GM18909 (cell line): ENCODE data around the gene IQCM.
A peak's percentile ranks its signal among the peaks of the same experiment; 100 is the strongest.

Experiments
- ATAC-seq: cut with Tn5 transposase; IDR thresholded peaks from one replicate; pipeline ENCODE4 v1.9.1; 2021; ENCODE audit warnings: mild to moderate bottlenecking; ENCODE audit not compliant: unreplicated experiment, poor library complexity

Gene IQCM

DNA sequence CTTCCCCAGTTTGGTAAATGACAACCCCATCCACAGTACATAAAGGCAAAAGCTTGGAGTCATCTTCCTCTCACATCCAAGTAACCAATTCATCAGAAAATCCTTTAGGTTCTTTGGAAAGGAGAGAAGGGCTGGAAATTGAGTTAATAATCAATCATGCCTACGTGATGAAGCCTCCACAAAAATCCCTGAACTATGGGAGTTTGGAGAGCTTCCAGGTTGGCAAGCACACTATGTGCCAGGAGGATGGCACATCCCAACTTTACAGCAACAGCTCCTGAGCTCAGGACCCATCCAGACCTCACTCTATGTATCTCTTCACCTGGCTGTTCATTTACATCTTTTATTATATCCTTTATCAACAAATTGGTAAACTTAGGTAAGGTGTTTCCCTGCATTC is 98.9 kb downstream of the IQCM start:
- ATAC-seq = no peak

GRCh38 chr4:149715822-149716585 is 99.6 kb downstream of the IQCM start:
- ATAC-seq = no peak

GRCh38 chr4:149713031-149713430 is 102.6 kb downstream of the IQCM start:
- no peak for ATAC-seq

DNA sequence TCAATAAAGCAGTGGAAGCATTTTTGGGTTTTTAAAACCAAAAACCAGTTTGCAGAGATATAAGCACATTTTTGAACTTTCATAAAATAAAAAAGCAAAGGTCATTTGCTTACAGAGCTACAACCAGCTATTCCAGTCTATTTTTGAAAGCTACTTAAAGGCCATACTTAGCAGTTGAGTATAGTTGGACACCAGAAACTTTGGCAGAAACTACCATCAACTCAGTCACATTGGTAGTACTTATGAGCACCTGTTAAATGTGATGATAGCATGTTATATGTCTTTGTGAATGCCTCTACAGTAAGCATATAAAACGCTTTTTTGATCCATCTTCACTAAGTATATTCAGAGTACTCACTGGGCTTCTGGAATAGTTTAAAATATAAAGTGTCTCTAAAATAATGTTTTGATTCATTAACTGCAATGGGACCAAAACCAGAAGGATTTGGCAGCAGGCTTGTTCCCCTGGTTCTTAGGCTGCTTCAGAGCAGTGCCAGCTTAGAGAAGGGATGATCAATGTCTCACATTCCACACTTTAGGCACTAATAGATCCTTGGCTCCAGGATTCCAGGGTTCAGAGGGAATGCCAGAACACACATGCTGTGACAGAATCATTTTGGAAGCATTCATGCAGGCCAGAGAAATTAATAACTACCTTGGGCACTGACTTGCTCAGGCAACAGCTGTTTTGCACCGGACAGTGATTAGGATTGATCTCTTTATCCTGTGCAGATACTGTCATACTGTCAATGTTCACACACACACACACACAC is 103.9 kb downstream of the IQCM start:
- no peak for ATAC-seq

GRCh38 chr4:149709640-149710039 is 106.0 kb downstream of the IQCM start:
- ATAC-seq = no peak

GRCh38 chr4:149708513-149709130 is 107.0 kb downstream of the IQCM start:
- no peak for ATAC-seq

DNA sequence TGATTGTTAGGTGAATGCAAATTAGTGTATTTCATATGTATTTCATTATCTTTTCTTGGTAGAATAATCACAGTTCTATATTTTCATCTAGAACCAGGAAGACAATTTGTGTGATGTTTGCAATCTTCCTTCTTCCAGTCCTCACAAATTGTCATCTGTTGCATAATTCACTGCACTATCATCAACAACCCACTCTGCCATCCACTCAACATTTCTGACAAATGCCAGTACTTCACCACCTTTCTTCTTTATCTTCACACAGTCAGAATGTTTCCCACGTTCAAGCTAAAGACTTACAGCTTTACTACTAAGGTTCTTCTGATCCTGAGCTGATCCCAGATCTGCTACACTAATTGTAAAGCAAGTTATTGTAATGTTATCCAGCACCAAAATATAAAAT is 107.8 kb downstream of the IQCM start:
- ATAC-seq = no peak

- ATAC-seq = no peak
These were observed 108.7 kb downstream of the IQCM start for GRCh38 chr4:149706942-149707341.

DNA sequence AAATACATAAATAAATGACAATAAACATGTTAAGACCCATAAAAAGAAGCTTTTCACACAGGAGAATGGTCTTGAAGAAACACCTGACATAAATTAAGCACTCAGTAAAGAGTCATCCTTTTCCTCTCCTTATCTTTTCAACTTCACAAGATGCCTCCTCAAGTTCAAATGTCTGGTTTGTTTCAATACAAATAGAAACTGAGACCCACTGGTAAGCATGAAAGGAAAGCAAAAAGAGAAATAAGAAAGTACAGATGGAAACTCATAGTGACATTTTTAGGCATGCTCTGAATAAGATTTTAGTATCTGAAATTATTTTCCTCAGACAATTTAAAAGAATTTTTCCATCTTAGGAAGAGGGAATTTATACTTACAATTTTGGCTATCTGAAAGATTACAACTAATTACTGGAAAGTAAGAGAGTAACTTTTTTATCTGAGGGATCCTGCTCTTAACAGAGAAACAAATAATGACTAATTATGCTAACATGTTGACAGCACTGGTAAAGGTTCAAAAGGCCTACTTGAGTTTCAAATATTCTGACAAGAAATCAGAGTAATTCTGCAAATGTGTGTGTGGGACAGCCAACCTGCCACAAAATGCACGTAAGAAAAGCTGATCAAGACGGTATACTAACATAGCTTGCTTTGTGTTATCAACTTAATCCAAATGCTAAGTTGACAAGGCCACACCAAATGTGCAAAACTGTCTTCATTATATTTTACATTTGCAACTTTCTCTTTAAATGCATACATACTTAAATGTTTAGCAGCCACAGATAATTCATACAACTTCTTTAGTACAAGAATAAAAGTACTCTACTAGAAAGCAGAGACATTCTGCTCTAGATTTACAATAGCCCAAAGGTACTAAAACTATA is 113.0 kb downstream of the IQCM start:
- peak; percentile 55 for ATAC-seq

- no peak for ATAC-seq
These were observed 114.0 kb downstream of the IQCM start for GRCh38 chr4:149701435-149702156.

GRCh38 chr4:149700272-149700671 is 115.4 kb downstream of the IQCM start:
- ATAC-seq = no peak

- no peak for ATAC-seq
These were observed 116.0 kb downstream of the IQCM start for GRCh38 chr4:149699642-149700041.

DNA sequence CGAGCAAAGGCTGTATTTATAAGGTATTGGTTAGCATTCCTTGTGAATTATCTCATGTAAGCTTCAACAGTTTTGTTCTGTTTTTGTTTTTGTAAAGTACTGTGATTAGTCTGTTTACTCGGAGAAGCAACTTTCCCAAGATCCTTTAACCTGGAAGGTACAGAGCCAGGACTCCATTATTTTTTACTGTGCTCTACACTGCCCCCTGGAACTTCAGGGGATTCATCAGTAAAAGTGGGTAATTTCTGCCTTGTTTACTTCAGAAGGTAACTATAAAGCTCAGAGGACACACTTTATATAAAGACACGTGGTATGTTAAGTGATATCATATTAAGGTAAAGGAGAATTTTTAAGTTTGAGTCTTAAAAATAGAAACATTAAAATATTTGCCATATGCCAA is 124.9 kb downstream of the IQCM start:
- ATAC-seq = no peak

- no peak for ATAC-seq
These were observed 131.1 kb downstream of the IQCM start for GRCh38 chr4:149684516-149684915.

DNA sequence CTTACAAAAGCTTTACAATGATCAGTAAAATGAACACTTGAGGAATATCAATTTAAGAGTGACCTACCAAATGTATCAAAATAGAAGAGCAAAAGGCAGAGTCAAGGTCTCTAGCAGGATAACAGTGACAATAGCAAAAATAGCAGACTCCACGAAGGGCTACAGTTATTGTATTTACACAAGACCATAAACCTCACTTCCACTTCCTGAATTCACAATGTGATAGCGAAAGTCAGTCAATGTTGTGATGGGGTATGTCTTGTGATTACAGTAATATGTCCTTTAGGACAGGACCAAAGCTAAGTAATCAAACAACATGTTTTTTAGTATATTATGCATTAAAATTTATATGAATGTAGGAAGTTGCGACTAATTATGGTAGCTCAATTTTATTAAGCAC is 139.6 kb downstream of the IQCM start:
- ATAC-seq = peak; percentile 92

DNA sequence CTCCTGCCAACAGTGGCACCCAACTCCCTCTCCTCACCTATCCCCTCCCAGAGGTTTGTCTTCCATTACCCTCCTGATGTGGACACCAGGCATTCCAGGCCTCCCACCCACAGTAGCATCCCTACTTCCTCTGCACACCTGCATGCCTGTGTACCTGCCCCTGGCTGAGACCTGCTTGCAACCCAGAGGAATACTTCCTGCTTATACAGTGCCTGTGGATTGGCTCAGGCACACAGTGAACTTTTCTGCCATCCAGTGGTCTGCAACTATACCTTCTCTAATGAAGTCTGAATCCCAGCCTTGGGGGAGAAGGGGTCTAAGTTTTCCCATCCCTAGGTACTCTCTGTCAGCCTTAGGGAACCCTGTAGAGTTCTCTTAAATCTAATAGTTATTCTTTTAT is 169.9 kb downstream of the IQCM start:
- ATAC-seq = no peak

DNA sequence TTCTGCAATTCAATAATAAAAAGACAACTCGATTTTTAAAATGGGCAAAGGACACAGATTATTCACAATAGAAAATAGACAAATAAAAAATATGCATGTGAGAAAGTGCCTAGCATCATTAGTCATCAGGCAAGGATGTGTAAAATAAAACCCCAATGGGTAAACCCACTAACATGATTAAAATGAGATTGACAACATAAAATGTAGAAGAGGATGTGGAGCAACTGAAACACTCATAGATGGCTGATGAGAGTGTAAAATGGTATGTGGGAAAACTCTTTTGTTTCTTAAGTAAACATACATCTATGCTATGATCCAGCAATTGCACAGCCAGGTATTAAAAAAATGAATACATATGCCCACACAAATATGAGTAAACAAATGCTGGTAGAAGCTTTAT is 177.6 kb downstream of the IQCM start:
- ATAC-seq = no peak

DNA sequence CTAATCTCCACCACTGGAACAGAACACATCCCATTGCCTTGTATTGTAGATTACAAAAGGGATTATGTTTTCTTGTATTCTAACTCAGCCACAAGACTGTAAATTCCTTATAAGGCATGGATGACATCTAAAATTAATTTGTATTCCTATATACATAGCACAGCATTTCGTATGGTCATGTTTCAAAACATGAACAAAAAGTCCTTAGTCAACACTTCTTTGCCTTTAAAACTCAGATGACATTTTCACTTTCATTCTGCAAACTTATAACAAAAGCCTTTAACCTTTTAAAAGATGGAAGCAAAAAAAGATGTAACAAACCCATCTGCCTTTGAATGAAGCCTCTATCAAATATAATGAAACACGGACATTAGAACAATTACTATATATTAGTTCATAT is 181.3 kb downstream of the IQCM start:
- ATAC-seq = no peak

DNA sequence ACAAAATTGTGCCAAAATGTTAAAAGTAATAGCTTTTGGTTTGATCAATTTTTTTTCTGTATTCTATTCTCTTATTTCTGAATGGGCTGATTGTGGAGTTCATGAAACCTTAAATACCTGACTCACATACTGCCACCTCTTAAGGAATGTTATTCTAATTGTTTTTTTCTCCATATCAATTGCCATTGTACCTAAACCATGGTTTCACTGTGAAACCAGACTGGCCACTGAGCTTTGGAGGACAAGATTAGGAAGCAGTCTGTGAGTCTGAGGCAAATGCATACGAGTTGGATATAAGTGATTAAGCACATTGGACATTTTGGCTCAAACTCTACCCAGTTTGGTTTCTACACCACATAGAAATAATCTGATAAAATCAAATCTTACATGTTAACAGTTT is 184.0 kb downstream of the IQCM start:
- ATAC-seq = no peak

DNA sequence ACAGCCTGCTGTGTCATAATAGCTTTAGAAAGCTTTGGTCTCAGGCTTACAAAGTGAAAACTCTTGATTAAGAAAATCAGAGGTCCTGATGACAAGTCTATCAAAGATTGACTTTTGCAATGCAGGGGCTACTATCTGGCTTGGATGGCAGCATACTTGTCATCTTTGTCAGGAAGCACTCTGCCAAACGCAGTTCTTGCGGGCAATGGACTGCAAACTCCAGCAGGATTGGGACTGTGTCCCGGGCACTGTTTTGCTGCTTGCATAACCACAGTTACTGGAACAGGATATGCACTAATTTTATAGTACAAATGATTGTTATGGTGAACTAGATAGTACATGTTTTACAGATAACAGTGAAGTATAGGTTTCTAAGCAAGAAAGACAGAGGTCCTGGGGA is 185.6 kb downstream of the IQCM start:
- ATAC-seq = no peak
